Measurements from ENCODE around the gene IL18BP.

IL18BP gene

DNA sequence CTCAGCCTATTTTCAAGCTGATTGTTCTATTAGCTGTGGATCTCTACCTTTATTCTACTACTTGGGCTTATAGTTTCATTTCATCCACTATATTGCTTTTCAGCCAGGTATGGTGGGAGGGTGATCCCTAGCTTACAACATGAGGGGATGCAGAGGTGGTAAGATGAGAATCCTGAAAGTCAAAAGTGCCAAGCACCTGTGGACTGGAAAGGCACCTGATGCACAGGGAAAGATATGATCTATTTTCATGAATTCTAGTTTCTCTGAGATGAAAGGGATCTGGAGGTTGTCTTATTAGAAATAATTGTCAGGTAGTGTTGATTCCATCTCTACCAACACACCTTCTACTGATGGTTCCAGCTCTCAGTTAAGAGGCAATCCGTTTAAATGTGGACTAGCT is 21.6 kb upstream of the IL18BP start:
- no peak overlapping the region for H3K9ac ChIP-seq

DNA sequence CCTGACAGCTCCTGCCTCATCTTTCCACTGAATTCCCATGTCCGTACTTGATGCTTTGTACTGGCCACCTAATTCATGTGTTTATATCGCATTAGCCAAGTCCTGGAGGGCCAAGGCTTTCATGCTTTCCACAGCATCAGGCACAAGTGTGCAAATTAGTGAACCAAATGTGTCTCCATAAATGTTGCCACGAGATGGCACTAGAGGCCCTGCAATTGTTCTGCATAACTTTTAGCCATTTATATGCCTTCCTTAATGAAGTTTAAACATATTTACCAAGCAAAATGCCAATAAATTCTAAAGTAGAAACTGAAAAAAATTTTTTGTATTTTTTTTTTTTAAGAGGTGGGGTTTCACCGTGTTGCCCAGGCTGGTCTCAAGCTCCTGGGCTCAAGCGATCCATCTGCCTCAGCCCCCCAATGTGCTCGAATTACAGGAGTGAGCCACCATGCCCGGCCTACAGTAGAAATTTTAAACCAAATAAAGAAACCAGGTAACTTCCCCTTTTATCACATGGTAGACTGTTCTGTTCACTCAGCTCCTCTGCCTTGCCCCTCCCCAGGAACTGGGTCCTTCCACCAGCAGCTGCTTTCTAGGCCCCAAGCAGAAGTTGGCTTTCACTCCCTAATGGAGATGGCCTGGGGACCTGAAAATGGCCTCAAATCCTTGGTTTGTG is 20.8 kb upstream of the IL18BP start:
- Histone ChIP-seq H3K27me3 (ENCODE audit: control insufficient read depth, insufficient read depth, low read length) (no peaks in the 10 kb centered on the region), H2AFZ (no peak overlapping the region), H3K4me2 (ENCODE audit: low read length) (no peak overlapping the region), H3K9ac (no peak overlapping the region), H3K4me1 (no peaks in the 10 kb centered on the region), H3K4me3 (ENCODE audit: low read depth, low read length) (no peak overlapping the region), H3K9me3 (ENCODE audit: control insufficient read depth, low read length) (no peaks in the 10 kb centered on the region), H3K36me3 (ENCODE audit: control insufficient read depth, insufficient read depth, low read length) (no peaks in the 10 kb centered on the region), H3K27ac (no peak overlapping the region), H3K79me2 (peaks cover 7% of the 10 kb centered on the region)
- TF ChIP-seq, protein P1, sequence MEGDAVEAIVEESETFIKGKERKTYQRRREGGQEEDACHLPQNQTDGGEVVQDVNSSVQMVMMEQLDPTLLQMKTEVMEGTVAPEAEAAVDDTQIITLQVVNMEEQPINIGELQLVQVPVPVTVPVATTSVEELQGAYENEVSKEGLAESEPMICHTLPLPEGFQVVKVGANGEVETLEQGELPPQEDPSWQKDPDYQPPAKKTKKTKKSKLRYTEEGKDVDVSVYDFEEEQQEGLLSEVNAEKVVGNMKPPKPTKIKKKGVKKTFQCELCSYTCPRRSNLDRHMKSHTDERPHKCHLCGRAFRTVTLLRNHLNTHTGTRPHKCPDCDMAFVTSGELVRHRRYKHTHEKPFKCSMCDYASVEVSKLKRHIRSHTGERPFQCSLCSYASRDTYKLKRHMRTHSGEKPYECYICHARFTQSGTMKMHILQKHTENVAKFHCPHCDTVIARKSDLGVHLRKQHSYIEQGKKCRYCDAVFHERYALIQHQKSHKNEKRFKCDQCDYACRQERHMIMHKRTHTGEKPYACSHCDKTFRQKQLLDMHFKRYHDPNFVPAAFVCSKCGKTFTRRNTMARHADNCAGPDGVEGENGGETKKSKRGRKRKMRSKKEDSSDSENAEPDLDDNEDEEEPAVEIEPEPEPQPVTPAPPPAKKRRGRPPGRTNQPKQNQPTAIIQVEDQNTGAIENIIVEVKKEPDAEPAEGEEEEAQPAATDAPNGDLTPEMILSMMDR (IDR thresholded peaks at IDR 0.05) = peak; percentile 58

More for the DNA sequence above, 21.6 kb upstream of the IL18BP start:
- no peak overlapping the region for H3K27ac ChIP-seq
- H3K4me1 ChIP-seq = peaks cover 6% of the 10 kb centered on the region
- no peaks in the 10 kb centered on the region for H3K9me3 ChIP-seq (ENCODE audit: control insufficient read depth, low read length)
- TF ChIP-seq, protein P1 (IDR thresholded peaks at IDR 0.05) = no peak
- no peaks in the 10 kb centered on the region for H3K27me3 ChIP-seq (ENCODE audit: control insufficient read depth, insufficient read depth, low read length)
- no peak overlapping the region for H3K4me2 ChIP-seq (ENCODE audit: low read length)
- no peak overlapping the region for H3K4me3 ChIP-seq (ENCODE audit: low read depth, low read length)
- H3K36me3 ChIP-seq (ENCODE audit: control insufficient read depth, insufficient read depth, low read length) = no peaks in the 10 kb centered on the region
- no peak overlapping the region for H2AFZ ChIP-seq
- H3K79me2 ChIP-seq = peaks cover 7% of the 10 kb centered on the region

DNA sequence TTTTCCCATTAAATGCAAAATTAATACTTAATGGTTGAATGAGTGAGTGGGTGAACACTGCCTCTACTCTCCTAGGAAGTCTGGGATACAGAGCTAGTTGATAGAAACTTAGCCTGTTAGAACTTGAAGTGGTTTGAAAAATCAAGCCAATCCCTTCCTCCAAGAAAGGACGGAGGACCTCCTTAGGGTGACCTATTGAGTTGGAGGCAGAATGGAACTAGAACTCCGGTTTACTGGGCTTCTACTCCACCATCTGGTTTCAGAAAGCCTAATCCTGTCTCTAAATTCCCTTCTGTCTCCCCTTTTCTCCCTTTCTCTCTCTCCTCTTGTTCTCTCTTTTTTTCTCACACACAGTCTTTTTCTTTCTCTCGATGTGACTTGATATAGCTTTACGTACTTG is 19.6 kb upstream of the IL18BP start:
- Histone ChIP-seq H3K4me1 (no peaks in the 10 kb centered on the region), H3K27ac (no peak overlapping the region), H3K79me2 (peaks cover 9% of the 10 kb centered on the region), H3K4me2 (ENCODE audit: low read length) (no peak overlapping the region), H3K9me3 (ENCODE audit: control insufficient read depth, low read length) (no peaks in the 10 kb centered on the region), H3K27me3 (ENCODE audit: control insufficient read depth, insufficient read depth, low read length) (no peaks in the 10 kb centered on the region), H3K9ac (no peak overlapping the region), H3K36me3 (ENCODE audit: control insufficient read depth, insufficient read depth, low read length) (no peaks in the 10 kb centered on the region), H3K4me3 (ENCODE audit: low read depth, low read length) (no peak overlapping the region), H2AFZ (no peak overlapping the region)
- TF ChIP-seq, protein P1 (IDR thresholded peaks at IDR 0.05) = no peak

DNA sequence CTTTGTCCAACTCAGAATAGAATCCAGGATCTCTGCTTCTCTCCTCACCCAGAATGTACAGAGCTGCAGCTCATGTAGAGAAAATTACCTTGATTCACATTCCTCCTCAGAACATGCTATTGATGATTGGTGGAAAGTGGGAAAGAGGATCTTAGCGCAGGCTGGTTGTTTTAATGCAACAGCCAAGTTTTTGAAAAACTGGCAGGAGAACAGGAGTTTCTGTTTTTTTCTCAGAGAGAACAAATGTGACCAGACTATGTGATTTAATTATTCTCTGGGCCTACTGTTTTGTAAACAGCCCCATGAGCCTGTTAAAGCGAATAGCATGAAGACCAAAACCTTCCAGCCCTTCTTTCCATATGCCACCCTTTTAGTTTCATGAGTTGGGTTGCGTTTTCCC is 19.1 kb upstream of the IL18BP start:
- no peak overlapping the region for H3K27ac ChIP-seq
- TF ChIP-seq, protein P1 (IDR thresholded peaks at IDR 0.05) = no peak
- no peak overlapping the region for H3K9ac ChIP-seq
- no peaks in the 10 kb centered on the region for H3K27me3 ChIP-seq (ENCODE audit: control insufficient read depth, insufficient read depth, low read length)
- H3K4me2 ChIP-seq (ENCODE audit: low read length) = no peak overlapping the region
- H2AFZ ChIP-seq = no peak overlapping the region
- peaks cover 9% of the 10 kb centered on the region for H3K79me2 ChIP-seq
- no peaks in the 10 kb centered on the region for H3K4me1 ChIP-seq
- H3K4me3 ChIP-seq (ENCODE audit: low read depth, low read length) = no peak overlapping the region
- H3K36me3 ChIP-seq (ENCODE audit: control insufficient read depth, insufficient read depth, low read length) = no peaks in the 10 kb centered on the region
- no peaks in the 10 kb centered on the region for H3K9me3 ChIP-seq (ENCODE audit: control insufficient read depth, low read length)

DNA sequence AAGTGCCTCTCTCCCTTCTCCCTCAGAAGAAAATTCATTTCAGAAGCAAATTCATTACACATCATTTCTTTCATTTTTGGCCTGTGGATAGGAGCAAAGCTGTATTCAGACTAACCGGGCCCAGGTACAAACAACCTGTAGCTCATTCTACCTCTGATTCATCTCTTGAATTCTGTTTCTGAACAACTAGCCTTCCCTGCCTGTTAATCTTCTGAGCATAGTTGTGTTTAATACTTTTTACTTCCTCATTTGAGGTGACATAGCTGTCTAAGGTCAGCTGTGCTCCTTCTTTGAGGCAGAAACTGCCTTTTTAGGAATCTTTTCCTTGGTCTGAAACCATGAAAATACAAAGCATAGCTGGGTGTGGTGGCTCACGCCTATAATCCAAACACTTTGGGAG is 12.6 kb upstream of the IL18BP start:
- H3K27me3 ChIP-seq (ENCODE audit: control insufficient read depth, insufficient read depth, low read length) = no peaks in the 10 kb centered on the region
- TF ChIP-seq, protein P1 (IDR thresholded peaks at IDR 0.05) = no peak
- H3K4me1 ChIP-seq = no peaks in the 10 kb centered on the region
- peaks cover 7% of the 10 kb centered on the region for H3K79me2 ChIP-seq
- H3K9ac ChIP-seq = no peak overlapping the region
- no peak overlapping the region for H3K27ac ChIP-seq
- no peak overlapping the region for H2AFZ ChIP-seq
- H3K4me3 ChIP-seq (ENCODE audit: low read depth, low read length) = no peak overlapping the region
- no peaks in the 10 kb centered on the region for H3K9me3 ChIP-seq (ENCODE audit: control insufficient read depth, low read length)
- H3K36me3 ChIP-seq (ENCODE audit: control insufficient read depth, insufficient read depth, low read length) = no peaks in the 10 kb centered on the region
- no peak overlapping the region for H3K4me2 ChIP-seq (ENCODE audit: low read length)
